GM21786 (cell line): ENCODE measurements around the gene SEMG2.

ENCODE experiments used
- ATAC-seq: cut with Tn5 transposase; IDR thresholded peaks from one replicate; pipeline ENCODE4 v1.9.1; 2021; ENCODE audit not compliant: unreplicated experiment

Gene SEMG2

GRCh38 chr20:45226287-45226686, 5.1 kb downstream of the SEMG2 start:
- no peak for ATAC-seq

GRCh38 chr20:45229264-45230056, 8.3 kb downstream of the SEMG2 start:
- ATAC-seq = no peak

GRCh38 chr20:45230631-45231030, 9.5 kb downstream of the SEMG2 start:
- ATAC-seq = no peak

- ATAC-seq = no peak
Observed at GRCh38 chr20:45235995-45236394, 14.8 kb downstream of the SEMG2 start.

GRCh38 chr20:45238139-45238538, 17.0 kb downstream of the SEMG2 start:
- no peak for ATAC-seq

GRCh38 chr20:45246109-45246508, 24.9 kb downstream of the SEMG2 start:
- no peak for ATAC-seq

- no peak for ATAC-seq
Observed at GRCh38 chr20:45247865-45248264, 26.7 kb downstream of the SEMG2 start.

- no peak for ATAC-seq
Observed at GRCh38 chr20:45248609-45249008, 27.4 kb downstream of the SEMG2 start.

GRCh38 chr20:45251884-45252560, 30.8 kb downstream of the SEMG2 start:
- no peak for ATAC-seq

- no peak for ATAC-seq
Observed at GRCh38 chr20:45253261-45253660, 32.1 kb downstream of the SEMG2 start.

- no peak for ATAC-seq
Observed at GRCh38 chr20:45254383-45255262, 33.5 kb downstream of the SEMG2 start, which contains the start of gene SLPI. Gene SLPI, minus strand, starts transcription at chr20:45254564. Its CDS starts 21 bp downstream, at chr20:45254543.

GRCh38 chr20:45257161-45257560, 36.0 kb downstream of the SEMG2 start:
- no peak for ATAC-seq

GRCh38 chr20:45257711-45258110, 36.5 kb downstream of the SEMG2 start:
- ATAC-seq = no peak

GRCh38 chr20:45258259-45258658, 37.1 kb downstream of the SEMG2 start:
- no peak for ATAC-seq

GRCh38 chr20:45258664-45259063, 37.5 kb downstream of the SEMG2 start:
- no peak for ATAC-seq

- ATAC-seq = no peak
Observed at GRCh38 chr20:45263556-45264266, 42.5 kb downstream of the SEMG2 start.

- no peak for ATAC-seq
Observed at GRCh38 chr20:45266977-45267376, 45.8 kb downstream of the SEMG2 start.

GRCh38 chr20:45268531-45268930, 47.4 kb downstream of the SEMG2 start:
- no peak for ATAC-seq

- ATAC-seq = no peak
Observed at GRCh38 chr20:45269056-45269455, 47.9 kb downstream of the SEMG2 start.

- no peak for ATAC-seq
Observed at GRCh38 chr20:45269754-45270270, 48.6 kb downstream of the SEMG2 start.
